Mesendoderm (in vitro differentiated cells): Measurements from ENCODE around the gene TBX5. TPM values are rescaled to one million over a fixed set of nuclear protein-coding genes. Genes with fewer than 3 reads are reported as not detected.

Experiments
- DNase-seq: peaks from one replicate; pipeline ENCODE4 v3.0.0; 2013
- H2AK5ac ChIP-seq: 2 replicates; pipeline ENCODE4 v1.6.1; 2013; ENCODE audit warnings: low read length, inconsistent platforms
- H2BK120ac ChIP-seq: 2 replicates; pipeline ENCODE4 v1.6.1; 2013; ENCODE audit warnings: low read depth, mild to moderate bottlenecking, low read length, moderate library complexity, mixed read lengths
- H2BK15ac ChIP-seq: replicated peaks from 2 replicates; pipeline ENCODE4 v1.6.1; 2013; ENCODE audit warnings: low read depth, mild to moderate bottlenecking, moderate library complexity
- H2BK5ac ChIP-seq: 2 replicates; pipeline ENCODE4 v1.6.1; 2013; ENCODE audit warnings: low read length, inconsistent platforms
- H3K18ac ChIP-seq: 2 replicates; pipeline ENCODE4 v1.6.1; 2013; ENCODE audit warnings: mild to moderate bottlenecking, low read length, mixed read lengths
- H3K23ac ChIP-seq: one replicate; pipeline ENCODE4 v1.6.1; 2013; ENCODE audit warnings: low read length
- H3K27ac ChIP-seq: 2 replicates; pipeline ENCODE4 v1.5.1; 2013; ENCODE audit warnings: low read depth, mild to moderate bottlenecking, inconsistent platforms, low read length, moderate library complexity
- H3K27me3 ChIP-seq: 2 replicates; pipeline ENCODE4 v1.6.1; 2013; ENCODE audit warnings: low read length, control low read depth, mild to moderate bottlenecking, inconsistent platforms; ENCODE audit not compliant: insufficient read depth, poor library complexity
- H3K36me3 ChIP-seq: 2 replicates; pipeline ENCODE4 v1.6.1; 2013; ENCODE audit warnings: low read length, inconsistent platforms; ENCODE audit not compliant: control insufficient read depth, insufficient read depth
- H3K4ac ChIP-seq: one replicate; pipeline ENCODE4 v1.6.1; 2013; ENCODE audit warnings: low read depth, mild to moderate bottlenecking, low read length, moderate library complexity
- H3K4me1 ChIP-seq: 2 replicates; pipeline ENCODE4 v1.6.1; 2013; ENCODE audit warnings: low read depth, low read length, inconsistent platforms; ENCODE audit not compliant: control insufficient read depth
- H3K4me2 ChIP-seq: 2 replicates; pipeline ENCODE4 v1.6.1; 2013; ENCODE audit warnings: low read length
- H3K4me3 ChIP-seq: 2 replicates; pipeline ENCODE4 v1.5.1; 2013; ENCODE audit warnings: mild to moderate bottlenecking, low read length
- H3K56ac ChIP-seq: one replicate; pipeline ENCODE4 v1.6.1; 2013; ENCODE audit warnings: low read length
- H3K79me1 ChIP-seq: 2 replicates; pipeline ENCODE4 v1.6.1; 2013; ENCODE audit warnings: low read length, inconsistent platforms
- H3K79me2 ChIP-seq: 2 replicates; pipeline ENCODE4 v1.6.1; 2013; ENCODE audit warnings: mild to moderate bottlenecking, low read length; ENCODE audit not compliant: control insufficient read depth, insufficient read depth
- H3K9ac ChIP-seq: 2 replicates; pipeline ENCODE4 v1.6.1; 2013; ENCODE audit warnings: low read length, inconsistent platforms
- H4K5ac ChIP-seq: one replicate; pipeline ENCODE4 v1.6.1; 2013; ENCODE audit warnings: low read length
- H4K8ac ChIP-seq: one replicate; pipeline ENCODE4 v1.6.1; 2013; ENCODE audit warnings: low read depth, mild to moderate bottlenecking, control low read depth, low read length, moderate library complexity
- WGBS: extraction: QIAGEN DNeasy Blood & Tissue Kit; methylation state at CpG from one replicate; pipeline ENCODE4 v1.1.7; 2013; ENCODE audit warnings: low lambda C conversion rate, missing lambda C conversion rate; ENCODE audit not compliant: insufficient coverage; ENCODE audit errors: extremely low coverage; 5-methylcytosine and 5-hydroxymethylcytosine counted together
- polyA plus RNA-seq, 2 experiments: library from polyadenylated mRNA; stranded (reverse); fragments of 200-250 nt; gene quantifications; one replicate each; pipeline ENCODE4 v1.2.3, GENCODE V29; 2013

The TBX5 gene
- 0.10 TPM for polyA plus RNA-seq (2013, experiment 1 of 2)
- polyA plus RNA-seq (2013, experiment 2 of 2) = 0.13 TPM

DNA sequence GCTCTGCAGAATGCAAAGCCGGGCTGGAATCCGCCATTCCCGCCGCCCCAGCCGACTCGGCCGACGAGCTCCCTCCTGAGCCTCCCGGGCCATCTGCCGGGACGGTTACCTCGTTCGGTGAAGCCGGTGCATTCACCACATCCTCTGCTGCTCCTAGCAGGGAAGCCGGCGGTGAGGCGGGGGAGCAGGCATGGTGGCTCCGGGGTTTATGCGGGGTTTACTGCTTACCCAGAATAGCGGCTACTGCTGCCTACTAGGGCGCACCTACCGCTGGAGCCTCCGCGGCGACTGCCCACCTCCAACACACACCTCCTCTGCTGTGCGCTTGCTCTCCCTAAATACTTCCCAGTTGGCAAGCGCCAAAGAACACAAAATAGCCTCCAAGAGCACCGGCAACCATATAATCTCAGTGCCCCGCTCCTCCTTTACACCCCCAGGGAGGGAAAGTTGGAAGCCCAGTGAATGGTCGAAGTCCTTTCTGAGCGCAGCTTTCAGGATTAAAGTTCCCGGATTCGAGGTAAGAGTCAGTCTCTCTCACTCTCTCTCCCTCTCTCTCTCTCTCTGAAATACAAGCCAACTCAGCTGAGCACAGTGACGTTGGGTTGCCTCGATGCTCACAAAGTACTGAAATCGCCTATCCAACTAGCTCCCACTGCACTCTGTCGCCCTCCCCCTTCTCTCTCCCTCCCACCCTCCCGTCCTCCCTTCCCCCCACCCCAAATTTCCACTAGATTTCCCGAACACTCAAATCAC is at the start of gene TBX5:
Gene TBX5 (minus strand): TSS at position 626 of the 753 bp plus-strand sequence. CDS start 2,246 bp downstream, outside the sequence.
- Histone ChIP-seq H3K27ac (no peak within 1 kb of the TSS), H2BK15ac (no peak within 1 kb of the TSS), H3K79me1 (no peaks in the 10 kb centered on the region), H3K4me1 (no peaks in the 10 kb centered on the region), H3K9ac (peak within 1 kb of the TSS; percentile 18), H3K36me3 (no peaks in the 10 kb centered on the region), H2AK5ac (no peak within 1 kb of the TSS), H4K5ac (no peak within 1 kb of the TSS), H3K4ac (no peak within 1 kb of the TSS), H3K4me2 (peak within 1 kb of the TSS; percentile 17), H3K4me3 (no peak within 1 kb of the TSS), H4K8ac (no peak within 1 kb of the TSS), H3K23ac (no peak within 1 kb of the TSS), H3K27me3 (peaks cover 92% of the 10 kb centered on the region), H2BK5ac (no peak within 1 kb of the TSS), H3K18ac (no peak within 1 kb of the TSS), H3K79me2 (no peaks in the 10 kb centered on the region), H3K56ac (peak within 1 kb of the TSS; percentile 61), H2BK120ac (no peak within 1 kb of the TSS)
- DNase-seq = peak; percentile 60
- no CpG with 5 or more reads among the region's 39 CpGs for WGBS

DNA sequence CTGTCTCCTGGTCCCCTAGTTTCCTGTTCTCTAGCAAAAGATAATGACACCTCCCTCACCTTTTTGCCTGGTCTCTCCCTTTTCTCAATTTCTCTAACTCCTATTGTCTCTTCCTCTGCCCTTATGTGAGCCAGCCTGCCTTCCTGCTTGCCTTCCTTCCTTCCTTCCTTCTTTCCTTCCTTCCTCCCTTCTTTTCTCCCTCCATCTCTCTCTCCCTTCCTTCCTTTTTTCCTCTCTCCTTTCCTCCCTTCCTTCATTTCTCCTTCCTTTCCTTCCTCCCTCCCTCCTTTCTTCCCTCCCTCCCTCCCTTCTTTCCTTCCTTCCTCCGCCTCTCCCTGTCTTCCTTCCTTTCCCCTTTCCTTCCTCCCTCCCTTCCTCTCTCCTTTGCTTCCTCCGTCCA is 45.7 kb upstream of the TBX5 start:
- no peak overlapping the region for H3K27ac ChIP-seq

DNA sequence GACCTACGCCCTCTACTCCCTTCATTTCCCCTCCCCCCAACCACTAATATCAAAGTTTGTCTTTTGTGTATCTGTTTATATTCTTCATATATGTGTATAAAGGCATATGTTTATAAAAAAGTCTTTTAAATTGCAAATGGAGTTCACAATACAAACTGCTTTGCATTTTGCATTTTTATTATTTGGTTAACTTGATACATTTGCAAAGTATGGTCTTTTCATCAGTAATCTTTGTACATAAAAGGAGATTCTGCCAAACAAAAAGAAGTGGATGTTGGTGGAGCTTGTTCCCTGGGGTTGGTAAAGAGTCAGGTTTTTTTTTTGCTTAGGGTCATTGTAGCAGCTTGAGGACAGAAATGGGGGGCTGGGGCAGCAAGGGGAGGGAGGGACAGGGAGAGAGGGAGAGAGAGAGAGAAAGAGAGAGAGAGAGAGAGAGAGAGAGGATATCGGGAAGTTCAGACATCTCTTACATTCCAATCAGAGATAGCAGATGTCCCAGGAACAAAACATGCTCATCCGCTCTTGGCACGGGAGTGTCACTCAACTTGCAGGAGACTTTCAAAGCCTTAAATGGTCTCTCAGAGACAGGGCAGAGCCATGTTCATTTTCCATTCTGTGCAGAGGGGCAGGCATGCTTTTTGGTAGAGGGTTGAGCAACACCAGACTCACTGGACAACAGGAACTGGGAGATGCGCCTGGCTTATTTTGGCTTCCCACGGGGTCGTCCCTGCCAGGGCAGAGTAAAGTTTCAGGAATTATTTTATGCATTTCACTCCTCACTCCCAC is 44.8 kb upstream of the TBX5 start:
- Histone ChIP-seq H2AK5ac (no peak overlapping the region), H4K8ac (no peak overlapping the region), H2BK5ac (no peak overlapping the region), H3K4me1 (peaks cover 2% of the 10 kb centered on the region), H3K9ac (no peak overlapping the region), H3K79me1 (no peaks in the 10 kb centered on the region), H3K18ac (no peak overlapping the region), H2BK120ac (no peak overlapping the region), H3K36me3 (no peaks in the 10 kb centered on the region), H3K27ac (no peak overlapping the region), H3K4me3 (no peak overlapping the region), H3K56ac (no peak overlapping the region), H3K27me3 (peaks cover 56% of the 10 kb centered on the region), H3K23ac (no peak overlapping the region), H3K4ac (no peak overlapping the region), H3K4me2 (no peak overlapping the region), H2BK15ac (no peak overlapping the region), H3K79me2 (no peaks in the 10 kb centered on the region), H4K5ac (no peak overlapping the region)
- DNase-seq = peak; percentile 33
- no CpG with 5 or more reads among the region's 7 CpGs for WGBS

More for the DNA sequence above, 45.7 kb upstream of the TBX5 start:
- Histone ChIP-seq H2AK5ac (no peak overlapping the region), H3K4ac (no peak overlapping the region), H3K4me3 (no peak overlapping the region), H2BK15ac (no peak overlapping the region), H3K4me1 (peaks cover 2% of the 10 kb centered on the region), H3K9ac (no peak overlapping the region), H3K36me3 (no peaks in the 10 kb centered on the region), H2BK120ac (no peak overlapping the region), H2BK5ac (no peak overlapping the region), H3K79me1 (no peaks in the 10 kb centered on the region), H3K4me2 (no peak overlapping the region), H3K27me3 (peaks cover 47% of the 10 kb centered on the region), H4K8ac (no peak overlapping the region), H4K5ac (no peak overlapping the region), H3K18ac (no peak overlapping the region), H3K56ac (no peak overlapping the region), H3K23ac (no peak overlapping the region), H3K79me2 (no peaks in the 10 kb centered on the region)
- DNase-seq = no peak
- WGBS = 100% methylated on average over 1 of the region's 2 CpGs

DNA sequence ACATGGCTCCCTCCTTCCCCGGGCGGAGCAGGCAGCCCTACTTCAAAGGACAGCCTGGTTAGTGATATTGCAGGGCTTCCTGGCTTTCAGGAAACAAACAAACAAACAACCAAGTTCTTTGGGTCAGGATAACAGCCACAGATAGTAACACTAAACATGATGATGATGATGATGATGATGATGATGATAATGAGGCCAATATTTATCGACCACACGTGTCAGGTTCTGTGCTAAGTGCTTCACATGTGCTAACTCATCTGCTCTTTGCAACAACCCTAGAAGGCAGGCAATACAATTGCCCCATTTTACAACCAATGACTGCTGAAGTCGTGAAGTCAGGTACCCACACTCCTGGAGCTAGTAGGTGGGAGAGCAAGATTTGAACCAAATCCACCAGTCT is 44.1 kb upstream of the TBX5 start:
- Histone ChIP-seq H3K4me1 (peaks cover 2% of the 10 kb centered on the region), H3K4me2 (no peak overlapping the region), H3K27me3 (peaks cover 60% of the 10 kb centered on the region), H4K5ac (no peak overlapping the region), H4K8ac (no peak overlapping the region), H2BK120ac (no peak overlapping the region), H3K36me3 (no peaks in the 10 kb centered on the region), H3K79me2 (no peaks in the 10 kb centered on the region), H3K79me1 (no peaks in the 10 kb centered on the region), H2BK15ac (no peak overlapping the region), H3K4me3 (no peak overlapping the region), H3K4ac (no peak overlapping the region), H3K27ac (no peak overlapping the region), H3K56ac (no peak overlapping the region), H3K9ac (no peak overlapping the region), H2AK5ac (no peak overlapping the region), H3K18ac (no peak overlapping the region), H3K23ac (no peak overlapping the region), H2BK5ac (no peak overlapping the region)
- no CpG with 5 or more reads among the region's 5 CpGs for WGBS
- no peak for DNase-seq

DNA sequence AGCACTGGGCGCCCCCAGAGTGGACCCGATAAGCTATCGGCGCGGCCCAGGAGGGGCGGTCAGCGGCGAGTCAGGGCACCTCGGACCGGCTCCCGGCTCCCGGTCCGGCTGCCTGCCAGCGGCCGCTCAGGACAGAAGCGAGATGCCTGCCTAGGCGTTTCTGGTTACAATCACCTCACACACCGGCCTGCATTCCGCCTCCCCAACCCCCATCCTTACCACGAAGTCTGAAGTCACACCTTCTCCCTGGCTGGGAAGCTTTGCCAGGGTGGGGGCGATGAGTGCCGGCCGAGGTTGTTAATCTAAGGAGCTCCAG is 42.6 kb upstream of the TBX5 start:
- H3K4me1 ChIP-seq = peaks cover 2% of the 10 kb centered on the region
- peak; percentile 71 for DNase-seq
- no peak overlapping the region for H4K5ac ChIP-seq
- no peak overlapping the region for H3K27ac ChIP-seq
- H2AK5ac ChIP-seq = no peak overlapping the region
- no peak overlapping the region for H4K8ac ChIP-seq
- no peaks in the 10 kb centered on the region for H3K36me3 ChIP-seq
- H2BK120ac ChIP-seq = no peak overlapping the region
- H2BK5ac ChIP-seq = no peak overlapping the region
- H3K9ac ChIP-seq = no peak overlapping the region
- no CpG with 5 or more reads among the region's 23 CpGs for WGBS
- no peak overlapping the region for H3K18ac ChIP-seq
- H3K4ac ChIP-seq = no peak overlapping the region
- H3K23ac ChIP-seq = no peak overlapping the region
- H3K27me3 ChIP-seq = peaks cover 74% of the 10 kb centered on the region
- no peaks in the 10 kb centered on the region for H3K79me1 ChIP-seq
- no peak overlapping the region for H3K4me3 ChIP-seq
- H3K4me2 ChIP-seq = no peak overlapping the region
- H3K79me2 ChIP-seq = no peaks in the 10 kb centered on the region
- H2BK15ac ChIP-seq = no peak overlapping the region
- no peak overlapping the region for H3K56ac ChIP-seq
